Epithelial cell of proximal tubule (primary cell): Measurements from ENCODE around the gene COL8A1. TPM values are rescaled to one million over a fixed set of nuclear protein-coding genes. Genes with fewer than 3 reads are reported as not detected.

Experiments
- DNase-seq: peaks from one replicate; pipeline ENCODE4 v3.0.0-alpha.2; 2011; ENCODE audit warnings: low read depth
- H3K4me3 ChIP-seq: 2 replicates; pipeline ENCODE4 v1.5.1; 2011; ENCODE audit warnings: low read depth, mild to moderate bottlenecking, low read length
- CTCF ChIP-seq: conservative IDR thresholded peaks from 2 replicates; pipeline ENCODE4 v1.5.1; 2012; ENCODE audit warnings: low read depth, mild to moderate bottlenecking, low read length
- total RNA-seq: library from RNA; depleted of rRNA; stranded (reverse); fragments of >200 nt; gene quantifications from 2 replicates; pipeline ENCODE4 v1.2.3, GENCODE V29; 2015

The COL8A1 gene
- total RNA-seq, 1 donor from 2014 or later = 60.5 TPM

- H3K4me3 ChIP-seq = no peak overlapping the region
- no peak for TF ChIP-seq CTCF
- DNase-seq = no peak
Observed at GRCh38 chr3:99709686-99710085, 71.3 kb downstream of the COL8A1 start.

DNA sequence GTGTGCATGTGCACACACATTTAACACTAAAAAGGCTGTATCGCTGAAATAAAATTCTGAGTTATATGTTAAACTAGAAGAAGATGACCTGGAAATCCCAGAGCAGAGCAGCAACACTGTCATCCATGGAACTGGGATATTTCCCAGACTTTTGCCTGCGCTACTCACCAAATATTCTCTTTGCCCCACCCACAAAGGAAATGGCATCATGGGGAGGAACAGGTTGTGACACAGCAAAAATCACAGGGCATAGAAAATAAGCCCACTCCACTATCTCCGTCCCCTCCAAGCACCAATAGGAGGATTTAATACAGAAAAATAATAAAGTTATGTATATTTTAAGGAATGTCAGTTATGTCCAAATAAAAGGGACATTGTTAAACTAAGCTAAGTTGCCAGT lies 71.7 kb downstream of the COL8A1 start:
- no peak overlapping the region for H3K4me3 ChIP-seq
- DNase-seq = no peak
- TF ChIP-seq CTCF = no peak

DNA sequence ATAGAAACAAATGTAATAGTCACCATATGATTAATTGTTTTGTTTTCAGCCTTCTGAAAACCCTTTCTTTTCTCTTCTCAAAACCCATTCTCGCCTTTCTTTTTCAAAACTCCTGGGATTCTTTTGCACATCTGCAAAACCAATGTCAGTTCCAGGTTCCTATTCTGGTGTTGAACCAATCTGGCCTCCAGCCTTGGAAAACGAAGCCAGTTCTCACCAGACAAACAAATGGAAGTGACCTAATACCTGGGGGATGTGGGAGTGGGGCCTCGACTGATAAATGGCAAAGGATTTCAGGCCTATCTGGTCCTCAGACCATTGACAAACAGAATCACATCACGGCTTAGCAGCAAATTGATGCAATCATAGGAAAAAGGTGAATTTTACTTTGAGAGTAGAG lies 73.0 kb downstream of the COL8A1 start:
- DNase-seq = no peak
- no peak overlapping the region for H3K4me3 ChIP-seq
- TF ChIP-seq CTCF = no peak

- TF ChIP-seq CTCF = no peak
- no peak for DNase-seq
- no peak overlapping the region for H3K4me3 ChIP-seq
Observed at GRCh38 chr3:99712291-99712954, 74.0 kb downstream of the COL8A1 start.

DNA sequence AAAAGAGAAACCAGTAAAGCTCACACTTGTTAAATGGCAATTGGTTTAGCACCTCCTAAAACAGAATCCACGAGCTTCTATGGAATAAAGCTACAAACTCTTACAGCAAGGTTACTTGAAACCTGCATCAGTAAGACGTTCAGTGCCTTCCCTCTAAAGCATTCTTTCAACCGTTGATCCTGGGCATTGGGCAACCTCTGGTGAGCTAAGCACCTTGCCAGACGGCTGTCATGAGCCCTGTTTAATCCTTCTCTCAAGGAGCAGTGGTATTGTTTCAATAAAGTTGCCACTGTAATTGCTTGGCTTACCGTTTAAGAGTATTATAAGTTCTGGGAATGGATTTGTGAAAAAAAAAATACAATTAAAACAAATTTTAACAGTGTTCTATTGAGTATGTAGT lies 75.0 kb downstream of the COL8A1 start:
- no peak for TF ChIP-seq CTCF
- no peak overlapping the region for H3K4me3 ChIP-seq
- DNase-seq = no peak

- H3K4me3 ChIP-seq = no peak overlapping the region
- TF ChIP-seq CTCF = no peak
- no peak for DNase-seq
Observed at GRCh38 chr3:99714146-99714545, 75.8 kb downstream of the COL8A1 start.

GRCh38 chr3:99714575-99714974 lies 76.2 kb downstream of the COL8A1 start:
- no peak for DNase-seq
- H3K4me3 ChIP-seq = no peak overlapping the region
- TF ChIP-seq CTCF = no peak
